Endothelial cell of umbilical vein (primary cell): ENCODE results near the gene RPS6KA6. TPM values are rescaled to one million over a fixed set of nuclear protein-coding genes. Genes with fewer than 3 reads are reported as not detected.

ENCODE experiments used
- BruUV-seq: library from RNA; stranded (reverse); fragments of 400-500 nt; replicated peaks from 2 replicates; lab custom pipeline; 2021; lab: Mats Ljungman, UMichigan
- CTCF ChIA-PET: fragments of 300-600, 350-600 bp; sonication (Branson Sonifier 250); formaldehyde crosslinking; loops from one replicate; lab custom pipeline; 2021; ENCODE audit warnings: antibody characterized with exemption, inconsistent platforms; lab: Charles Lee
- POLR2A ChIA-PET: fragments of 300-600, 350-600 bp; sonication (Branson Sonifier 250); formaldehyde crosslinking; loops from one replicate; lab custom pipeline; 2021; ENCODE audit warnings: antibody characterized with exemption, inconsistent platforms; lab: Charles Lee
- DNase-seq: peaks from one replicate; pipeline ENCODE4 v3.0.0-alpha.2; 2011; ENCODE audit warnings: low read depth, low spot score
- FAIRE-seq: peaks from 2 replicates; lab custom pipeline; 2011; peaks lifted over from hg19 to GRCh38; lab: Jason Lieb, UNC
- H2AFZ ChIP-seq: 2 replicates; pipeline ENCODE4 v1.6.0; 2012; ENCODE audit warnings: low read depth, low read length, control low read depth, inconsistent platforms
- H3K27ac ChIP-seq: 2 replicates; pipeline ENCODE4 v1.5.1; 2011; ENCODE audit warnings: low read depth, mild to moderate bottlenecking, control low read depth, low read length, moderate library complexity; ENCODE audit not compliant: insufficient read depth
- H3K27me3 ChIP-seq, 2 experiments: 2 replicates each; pipeline versions ENCODE4 v1.6.0 to v1.6.1; 2011; ENCODE audit warnings: low read length in 2 of 2, mixed read lengths in 1 of 2; ENCODE audit not compliant: control insufficient read depth in 2 of 2, insufficient read depth in 2 of 2
- H3K36me3 ChIP-seq, 2 experiments: 2 replicates in 1 of 2; 3 replicates in 1 of 2; pipeline ENCODE4 v1.5.1; 2011; ENCODE audit warnings: low read length in 2 of 2, mild to moderate bottlenecking in 1 of 2, moderate library complexity in 1 of 2; ENCODE audit not compliant: control insufficient read depth in 2 of 2, insufficient read depth in 2 of 2; ENCODE audit errors: extremely low read depth in 1 of 2
- H3K4me1 ChIP-seq: 3 replicates; pipeline ENCODE4 v1.5.1; 2011; ENCODE audit warnings: mild to moderate bottlenecking, low read length; ENCODE audit not compliant: control insufficient read depth, insufficient read depth; ENCODE audit errors: extremely low read depth
- H3K4me2 ChIP-seq: 2 replicates; pipeline ENCODE4 v1.6.1; 2011; ENCODE audit warnings: low read length, control low read depth, mixed read lengths; ENCODE audit not compliant: insufficient read depth
- H3K4me3 ChIP-seq, 3 experiments: fragments of 200-600 bp in 1 of 3; sonication (generic), shearing (Covaris generic) in 1 of 3; replicated peaks in 1 of 3; 2 replicates each; pipeline ENCODE4 v1.5.1; 2011 to 2016; ENCODE audit warnings: control low read depth in 3 of 3, low read length in 3 of 3, mild to moderate bottlenecking in 2 of 3, inconsistent platforms in 1 of 3, low read depth in 1 of 3, moderate library complexity in 1 of 3; ENCODE audit not compliant: insufficient read depth in 1 of 3
- H3K79me2 ChIP-seq: 2 replicates; pipeline ENCODE4 v1.6.0; 2012; ENCODE audit warnings: low read length, inconsistent platforms; ENCODE audit not compliant: control insufficient read depth, insufficient read depth
- H3K9ac ChIP-seq: replicated peaks from 2 replicates; pipeline ENCODE3; 2011; ENCODE audit warnings: low read length, control low read depth; ENCODE audit not compliant: insufficient read depth; ENCODE audit errors: extremely low read depth
- H3K9me1 ChIP-seq: replicated peaks from 3 replicates; pipeline ENCODE4 v1.6.0; 2011; ENCODE audit warnings: mild to moderate bottlenecking, low read length; ENCODE audit not compliant: control insufficient read depth, insufficient read depth; ENCODE audit errors: extremely low read depth
- H3K9me3 ChIP-seq: replicated peaks from 2 replicates; pipeline ENCODE4 v1.5.1; 2012; ENCODE audit warnings: low read length, inconsistent platforms; ENCODE audit not compliant: control insufficient read depth, insufficient read depth
- H4K20me1 ChIP-seq: replicated peaks from 2 replicates; pipeline ENCODE3; 2011; ENCODE audit warnings: mild to moderate bottlenecking, low read length; ENCODE audit not compliant: control insufficient read depth, insufficient read depth; ENCODE audit errors: extremely low read depth
- EZH2 ChIP-seq: IDR thresholded peaks from 2 replicates; pipeline ENCODE4 v1.6.1; 2012; ENCODE audit warnings: borderline replicate concordance, low read depth, mild to moderate bottlenecking, moderate library complexity, low read length, inconsistent platforms; ENCODE audit not compliant: severe bottlenecking
- FOS ChIP-seq: IDR thresholded peaks from 2 replicates; pipeline ENCODE4 v1.6.1; 2011; ENCODE audit warnings: mild to moderate bottlenecking, low read length, moderate library complexity, borderline replicate concordance; ENCODE audit not compliant: insufficient read depth
- GATA2 ChIP-seq: IDR thresholded peaks from 2 replicates; pipeline ENCODE4 v1.7.0; 2011; ENCODE audit warnings: low read depth, mild to moderate bottlenecking, moderate library complexity, mixed read lengths, low read length; ENCODE audit not compliant: insufficient read length, insufficient read depth
- JUN ChIP-seq: IDR thresholded peaks from 2 replicates; pipeline ENCODE4 v1.6.1; 2011; ENCODE audit warnings: borderline replicate concordance, low read depth; ENCODE audit not compliant: insufficient read length, insufficient read depth
- MYC ChIP-seq: IDR thresholded peaks from one replicate; pipeline ENCODE4 v1.6.1; 2011; ENCODE audit warnings: mild to moderate bottlenecking, low read depth, low read length
- POLR2A ChIP-seq: IDR thresholded peaks from 2 replicates; pipeline ENCODE4 v1.6.1; 2012; ENCODE audit warnings: low read depth, mild to moderate bottlenecking, control low read depth, low read length
- POLR2AphosphoS5 ChIP-seq: IDR thresholded peaks from 2 replicates; pipeline ENCODE4 v1.6.1; 2012; ENCODE audit warnings: low read depth, mild to moderate bottlenecking, control low read depth, low read length, moderate library complexity; ENCODE audit not compliant: insufficient read depth
- dilution Hi-C: fragments of 300-500 bp; cut with MboI; formaldehyde crosslinking; loops from one replicate; pipeline ENCODE4 v1.15.0; 2019; ENCODE audit warnings: low sequenced_read_pairs; ENCODE audit not compliant: extremely low pct_ligation_motif_present
- intact Hi-C: fragments of 100-400 bp; cut with micrococcal nuclease; formaldehyde crosslinking; loops from one replicate; pipeline ENCODE4 v1.10.0; 2022
- polyA plus RNA-seq, 4 experiments: library from polyadenylated mRNA; depleted of rRNA in 3 of 4; stranded (reverse) in 3 of 4; unstranded in 1 of 4; fragments of >200 nt; gene quantifications; 2 replicates each; pipeline versions ENCODE4 v1.2.1 to v1.2.3, GENCODE V29; 2011 to 2012; ENCODE audit warnings: missing spikeins in 1 of 4
- total RNA-seq: library from RNA; stranded (reverse); gene quantifications from 2 replicates; pipeline ENCODE4 v1.2.3, GENCODE V29; 2021
- TF ChIP-seq, protein P1 (sequence below): IDR thresholded peaks from 2 replicates; pipeline ENCODE4 v1.6.1; 2011; ENCODE audit not compliant: insufficient read depth, insufficient read length
- TF ChIP-seq, protein P2 (sequence below), 2 donors: IDR thresholded peaks; 1 replicate in 1 of 2; 2 replicates in 1 of 2; pipeline ENCODE4 v1.5.1; 2011; ENCODE audit warnings: low read length in 2 of 2, mild to moderate bottlenecking in 2 of 2, moderate library complexity in 2 of 2, control low read depth in 1 of 2, inconsistent platforms in 1 of 2, low read depth in 1 of 2; ENCODE audit not compliant: insufficient read depth in 1 of 2; ENCODE audit errors: extremely low read depth in 1 of 2

The RPS6KA6 gene
- total and polyA plus RNA-seq, 2 donors (not counting 3 experiments of a cell fraction or from before 2014, with no cell fraction given): 0.23 to 0.69 TPM

DNA sequence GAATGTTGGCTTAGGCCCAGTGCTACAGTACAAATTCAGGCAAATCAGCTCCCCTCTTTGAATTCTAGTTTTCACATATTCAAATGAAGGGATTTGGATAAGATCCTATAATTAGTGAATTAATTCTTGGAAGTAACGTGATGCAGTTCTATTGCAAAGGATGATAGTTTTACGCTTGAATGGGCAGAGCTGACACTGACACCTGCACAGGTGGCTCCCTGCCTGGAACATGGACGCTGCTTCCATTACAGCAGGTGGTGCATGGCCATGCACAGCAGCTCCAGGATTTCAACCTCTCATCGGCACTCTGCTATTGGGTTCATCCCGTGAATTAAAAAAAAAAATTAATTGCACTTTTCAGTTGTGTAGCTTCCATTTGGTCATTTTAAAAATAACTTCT is 28.4 kb upstream of the RPS6KA6 start:
- Histone ChIP-seq H2AFZ (no peak overlapping the region), H3K4me3 (no peak overlapping the region), H3K4me1 (no peaks in the 10 kb centered on the region), H3K9ac (no peak overlapping the region), H3K36me3 (no peaks in the 10 kb centered on the region), H3K79me2 (no peaks in the 10 kb centered on the region), H3K27ac (no peak overlapping the region), H4K20me1 (no peaks in the 10 kb centered on the region), H3K9me3 (no peaks in the 10 kb centered on the region), H3K4me2 (no peak overlapping the region), H3K9me1 (no peaks in the 10 kb centered on the region), H3K27me3 (no peaks in the 10 kb centered on the region)
- POLR2A ChIA-PET: no interaction called here
- no TSS peak for BruUV-seq
- dilution Hi-C loops (no loop called here), intact Hi-C loops (no loop called here)
- TF ChIP-seq FOS: no peak
- TF ChIP-seq, protein P1, sequence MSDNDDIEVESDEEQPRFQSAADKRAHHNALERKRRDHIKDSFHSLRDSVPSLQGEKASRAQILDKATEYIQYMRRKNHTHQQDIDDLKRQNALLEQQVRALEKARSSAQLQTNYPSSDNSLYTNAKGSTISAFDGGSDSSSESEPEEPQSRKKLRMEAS: no peak
- no peak for TF ChIP-seq GATA2
- TF ChIP-seq EZH2: no peak
- no peak for TF ChIP-seq POLR2AphosphoS5
- TF ChIP-seq, protein P2, sequence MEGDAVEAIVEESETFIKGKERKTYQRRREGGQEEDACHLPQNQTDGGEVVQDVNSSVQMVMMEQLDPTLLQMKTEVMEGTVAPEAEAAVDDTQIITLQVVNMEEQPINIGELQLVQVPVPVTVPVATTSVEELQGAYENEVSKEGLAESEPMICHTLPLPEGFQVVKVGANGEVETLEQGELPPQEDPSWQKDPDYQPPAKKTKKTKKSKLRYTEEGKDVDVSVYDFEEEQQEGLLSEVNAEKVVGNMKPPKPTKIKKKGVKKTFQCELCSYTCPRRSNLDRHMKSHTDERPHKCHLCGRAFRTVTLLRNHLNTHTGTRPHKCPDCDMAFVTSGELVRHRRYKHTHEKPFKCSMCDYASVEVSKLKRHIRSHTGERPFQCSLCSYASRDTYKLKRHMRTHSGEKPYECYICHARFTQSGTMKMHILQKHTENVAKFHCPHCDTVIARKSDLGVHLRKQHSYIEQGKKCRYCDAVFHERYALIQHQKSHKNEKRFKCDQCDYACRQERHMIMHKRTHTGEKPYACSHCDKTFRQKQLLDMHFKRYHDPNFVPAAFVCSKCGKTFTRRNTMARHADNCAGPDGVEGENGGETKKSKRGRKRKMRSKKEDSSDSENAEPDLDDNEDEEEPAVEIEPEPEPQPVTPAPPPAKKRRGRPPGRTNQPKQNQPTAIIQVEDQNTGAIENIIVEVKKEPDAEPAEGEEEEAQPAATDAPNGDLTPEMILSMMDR (IDR thresholded peaks at IDR 0.05; ENCODE audit: extremely low read depth in 1 of 2, insufficient read depth in 1 of 2, low read depth in 1 of 2, low read length in 2 of 2): no peak
- no peak for TF ChIP-seq POLR2A
- TF ChIP-seq JUN: no peak
- no peak for TF ChIP-seq MYC
- CTCF ChIA-PET: no interaction called here
- no peak for DNase-seq
- FAIRE-seq: no peak
